WTC11 (cell line): Measurements from ENCODE around the gene ISG20. TPM values are rescaled to one million over a fixed set of nuclear protein-coding genes. Genes with fewer than 3 reads are reported as not detected.
A peak's percentile ranks its signal among the peaks of the same experiment; 100 is the strongest.

Source experiments
- ATAC-seq: fragments of 200-7000 bp; cut with Tn5 transposase; 2 replicates; pipeline ENCODE4 v1.10.0; 2021; ENCODE audit warnings: mild to moderate bottlenecking, moderate library complexity
- CTCF ChIA-PET: fragments of 300-600 bp; sonication (Branson Sonifier 250); formaldehyde crosslinking; loops from one replicate; lab custom pipeline; 2021; ENCODE audit warnings: antibody characterized with exemption; lab: Charles Lee
- POLR2A ChIA-PET: fragments of 350-600 bp; sonication (Branson Sonifier 250); formaldehyde crosslinking; loops from one replicate; lab custom pipeline; 2021; ENCODE audit warnings: antibody characterized with exemption; lab: Charles Lee
- DNase-seq: peaks from one replicate; pipeline ENCODE4 v3.0.0; 2021; ENCODE audit warnings: low spot score
- H3K27ac Mint-ChIP-seq: 2 replicates; pipeline ENCODE4 v1.8.0; 2021; ENCODE audit warnings: mixed read lengths
- H3K27me3 Mint-ChIP-seq: 2 replicates; pipeline ENCODE4 v1.8.0; 2021; ENCODE audit warnings: low read depth, mild to moderate bottlenecking, moderate library complexity, mixed read lengths
- H3K36me3 Mint-ChIP-seq: 2 replicates; pipeline ENCODE4 v1.8.0; 2021; ENCODE audit warnings: mixed read lengths
- H3K4me1 Mint-ChIP-seq: 2 replicates; pipeline ENCODE4 v1.8.0; 2022; ENCODE audit warnings: mixed read lengths
- H3K4me3 Mint-ChIP-seq: 2 replicates; pipeline ENCODE4 v1.8.0; 2021; ENCODE audit warnings: mild to moderate bottlenecking, moderate library complexity, mixed read lengths
- H3K9me3 Mint-ChIP-seq: 2 replicates; pipeline ENCODE4 v1.8.0; 2021; ENCODE audit warnings: mixed read lengths
- CBFB ChIP-seq: sonication (generic); formaldehyde crosslinking; IDR thresholded peaks from 2 replicates; pipeline ENCODE4 v1.8.1; 2022; ENCODE audit warnings: mild to moderate bottlenecking, low read depth, missing genetic modification reagents
- EMX1 ChIP-seq: fragments of 250-450 bp; sonication (Bioruptor Pico); IDR thresholded peaks from 2 replicates; pipeline ENCODE4 v1.8.0; 2021; ENCODE audit warnings: mild to moderate bottlenecking
- NR2C2 ChIP-seq: sonication (generic); formaldehyde crosslinking; IDR thresholded peaks from 2 replicates; pipeline ENCODE4 v1.8.0; 2022; ENCODE audit warnings: mild to moderate bottlenecking, missing genetic modification reagents
- NR3C1 ChIP-seq: sonication (generic); formaldehyde crosslinking; conservative IDR thresholded peaks from 2 replicates; pipeline ENCODE4 v1.8.1; 2023; ENCODE audit warnings: low read depth, mild to moderate bottlenecking, missing genetic modification reagents
- TEAD4 ChIP-seq: sonication (generic); formaldehyde crosslinking; IDR thresholded peaks from 2 replicates; pipeline ENCODE4 v1.8.0; 2022; ENCODE audit warnings: mild to moderate bottlenecking, missing genetic modification reagents
- ZBTB21 ChIP-seq: sonication (generic); formaldehyde crosslinking; IDR thresholded peaks from 2 replicates; pipeline ENCODE4 v1.8.1; 2023; ENCODE audit warnings: mild to moderate bottlenecking, missing genetic modification reagents, borderline replicate concordance
- ZMAT4 ChIP-seq: fragments of 250-450 bp; sonication (Bioruptor Pico); IDR thresholded peaks from 2 replicates; pipeline ENCODE4 v1.9.0; 2021; ENCODE audit warnings: mild to moderate bottlenecking
- ZNF512 ChIP-seq: sonication (generic); formaldehyde crosslinking; IDR thresholded peaks from 2 replicates; pipeline ENCODE4 v1.8.1; 2022; ENCODE audit warnings: missing genetic modification reagents, borderline replicate concordance
- ZSCAN18 ChIP-seq: fragments of 250-450 bp; sonication (Bioruptor Pico); IDR thresholded peaks from 2 replicates; pipeline ENCODE4 v2.1.2; 2022; ENCODE audit warnings: mild to moderate bottlenecking, moderate library complexity
- total RNA-seq: library from RNA; stranded (reverse); gene quantifications from 3 replicates; pipeline ENCODE4 v1.2.3, GENCODE V29; 2021
- TF ChIP-seq, protein P1 (sequence below): sonication (generic); formaldehyde crosslinking; IDR thresholded peaks from 2 replicates; pipeline ENCODE4 v1.8.0; 2023; ENCODE audit warnings: missing genetic modification reagents, mild to moderate bottlenecking, borderline replicate concordance
- TF ChIP-seq, protein P2 (sequence below): fragments of 250-450 bp; sonication (Bioruptor Pico); IDR thresholded peaks from 2 replicates; pipeline ENCODE4 v1.8.0; 2021; ENCODE audit warnings: mild to moderate bottlenecking

Gene ISG20
- total RNA-seq, 1 experiment from 2014 or later: 5.6 TPM

- Mint-ChIP-seq H3K9me3 (no peaks in the 10 kb centered on the region), H3K4me1 (peaks cover 10% of the 10 kb centered on the region), H3K27ac (no peak overlapping the region), H3K27me3 (no peaks in the 10 kb centered on the region), H3K36me3 (no peaks in the 10 kb centered on the region)
- TF ChIP-seq ZSCAN18: no peak
- no peak for TF ChIP-seq ZNF512
- TF ChIP-seq NR2C2 (CRISPR knock-in tag): no peak
- TF ChIP-seq, protein P1, sequence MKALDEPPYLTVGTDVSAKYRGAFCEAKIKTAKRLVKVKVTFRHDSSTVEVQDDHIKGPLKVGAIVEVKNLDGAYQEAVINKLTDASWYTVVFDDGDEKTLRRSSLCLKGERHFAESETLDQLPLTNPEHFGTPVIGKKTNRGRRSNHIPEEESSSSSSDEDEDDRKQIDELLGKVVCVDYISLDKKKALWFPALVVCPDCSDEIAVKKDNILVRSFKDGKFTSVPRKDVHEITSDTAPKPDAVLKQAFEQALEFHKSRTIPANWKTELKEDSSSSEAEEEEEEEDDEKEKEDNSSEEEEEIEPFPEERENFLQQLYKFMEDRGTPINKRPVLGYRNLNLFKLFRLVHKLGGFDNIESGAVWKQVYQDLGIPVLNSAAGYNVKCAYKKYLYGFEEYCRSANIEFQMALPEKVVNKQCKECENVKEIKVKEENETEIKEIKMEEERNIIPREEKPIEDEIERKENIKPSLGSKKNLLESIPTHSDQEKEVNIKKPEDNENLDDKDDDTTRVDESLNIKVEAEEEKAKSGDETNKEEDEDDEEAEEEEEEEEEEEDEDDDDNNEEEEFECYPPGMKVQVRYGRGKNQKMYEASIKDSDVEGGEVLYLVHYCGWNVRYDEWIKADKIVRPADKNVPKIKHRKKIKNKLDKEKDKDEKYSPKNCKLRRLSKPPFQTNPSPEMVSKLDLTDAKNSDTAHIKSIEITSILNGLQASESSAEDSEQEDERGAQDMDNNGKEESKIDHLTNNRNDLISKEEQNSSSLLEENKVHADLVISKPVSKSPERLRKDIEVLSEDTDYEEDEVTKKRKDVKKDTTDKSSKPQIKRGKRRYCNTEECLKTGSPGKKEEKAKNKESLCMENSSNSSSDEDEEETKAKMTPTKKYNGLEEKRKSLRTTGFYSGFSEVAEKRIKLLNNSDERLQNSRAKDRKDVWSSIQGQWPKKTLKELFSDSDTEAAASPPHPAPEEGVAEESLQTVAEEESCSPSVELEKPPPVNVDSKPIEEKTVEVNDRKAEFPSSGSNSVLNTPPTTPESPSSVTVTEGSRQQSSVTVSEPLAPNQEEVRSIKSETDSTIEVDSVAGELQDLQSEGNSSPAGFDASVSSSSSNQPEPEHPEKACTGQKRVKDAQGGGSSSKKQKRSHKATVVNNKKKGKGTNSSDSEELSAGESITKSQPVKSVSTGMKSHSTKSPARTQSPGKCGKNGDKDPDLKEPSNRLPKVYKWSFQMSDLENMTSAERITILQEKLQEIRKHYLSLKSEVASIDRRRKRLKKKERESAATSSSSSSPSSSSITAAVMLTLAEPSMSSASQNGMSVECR (CRISPR knock-in tag): no peak
- TF ChIP-seq TEAD4: no peak
- no peak for TF ChIP-seq EMX1 (CRISPR knock-in tag)
- no peak for TF ChIP-seq CBFB (CRISPR knock-in tag)
- TF ChIP-seq, protein P2, sequence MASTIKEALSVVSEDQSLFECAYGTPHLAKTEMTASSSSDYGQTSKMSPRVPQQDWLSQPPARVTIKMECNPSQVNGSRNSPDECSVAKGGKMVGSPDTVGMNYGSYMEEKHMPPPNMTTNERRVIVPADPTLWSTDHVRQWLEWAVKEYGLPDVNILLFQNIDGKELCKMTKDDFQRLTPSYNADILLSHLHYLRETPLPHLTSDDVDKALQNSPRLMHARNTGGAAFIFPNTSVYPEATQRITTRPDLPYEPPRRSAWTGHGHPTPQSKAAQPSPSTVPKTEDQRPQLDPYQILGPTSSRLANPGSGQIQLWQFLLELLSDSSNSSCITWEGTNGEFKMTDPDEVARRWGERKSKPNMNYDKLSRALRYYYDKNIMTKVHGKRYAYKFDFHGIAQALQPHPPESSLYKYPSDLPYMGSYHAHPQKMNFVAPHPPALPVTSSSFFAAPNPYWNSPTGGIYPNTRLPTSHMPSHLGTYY: no peak
- no peak for TF ChIP-seq ZBTB21 (CRISPR knock-in tag)
- TF ChIP-seq, all 79 proteins: peak for 0
- H3K4me3 Mint-ChIP-seq: no peak overlapping the region
- ChIA-PET POLR2A (interaction anchor here (1.0 kb wide), 1 partner anchor 9 kb away, joined by 3 read pairs; no protein-coding TSS in a partner anchor), CTCF (interaction anchor here (0.6 to 1.6 kb wide), 4 partner anchors 9 to 54 kb away, joined by 3 to 7 read pairs (median 4); partner anchors contain the start of gene ISG20)
- DNase-seq (no peak), ATAC-seq (no peak)
Measured at GRCh38 chr15:88647351-88648105, 8.7 kb downstream of the ISG20 start.

DNA sequence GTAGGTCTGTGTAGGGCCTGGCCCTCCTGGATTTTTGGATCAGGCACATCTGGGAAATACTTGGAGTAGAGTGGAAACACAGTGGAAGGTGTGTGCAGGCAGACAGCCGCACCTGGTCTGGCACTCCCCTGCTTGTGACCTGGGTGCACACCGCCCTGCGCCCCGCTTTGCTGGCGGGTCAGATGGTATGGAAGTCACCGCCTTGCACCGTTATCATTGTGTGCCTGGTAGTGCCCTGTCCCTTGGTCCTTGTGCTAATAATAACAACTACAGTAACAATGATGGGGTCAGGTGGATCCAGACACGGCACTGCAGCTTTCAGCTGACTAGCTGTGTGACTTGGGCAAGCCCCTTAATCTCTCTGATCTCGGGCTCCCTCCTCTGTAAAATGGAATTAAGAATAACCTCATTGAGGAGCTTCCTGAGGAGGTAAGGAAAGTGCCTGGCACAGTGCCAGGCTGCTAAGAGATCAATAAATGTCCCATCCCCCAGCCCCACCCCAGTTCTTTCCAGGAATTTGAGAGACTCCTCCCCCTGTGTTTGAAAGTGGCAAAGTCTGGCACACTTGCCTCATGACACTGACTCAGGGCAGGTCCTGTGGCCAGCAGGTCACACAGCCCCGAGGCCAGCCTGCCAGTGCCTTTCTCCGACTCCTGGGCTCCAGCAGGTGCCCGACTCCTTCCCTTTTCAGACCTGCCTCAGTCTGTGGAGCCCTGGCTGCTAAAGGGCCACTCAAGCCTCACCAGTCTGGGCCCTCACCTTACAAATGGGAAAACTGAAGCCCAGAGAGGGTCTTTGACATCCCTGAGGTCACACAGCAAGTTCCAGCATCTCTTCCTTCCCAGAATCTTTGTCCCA, 9.8 kb downstream of the ISG20 start:
- DNase-seq: no peak
- 0 out of 2 replicates have a peak overlapping the region, but pooled peaks have one; percentile 2 for H3K27ac Mint-ChIP-seq
- no peak for ATAC-seq

More for the DNA sequence above, 9.8 kb downstream of the ISG20 start:
- POLR2A ChIA-PET: no interaction called here
- CTCF ChIA-PET: interaction anchor here (1.6 kb wide), 1 partner anchor 9 kb away, joined by 7 read pairs; no protein-coding TSS in a partner anchor
- no peaks in the 10 kb centered on the region for H3K27me3 Mint-ChIP-seq
- peaks cover 18% of the 10 kb centered on the region for H3K4me1 Mint-ChIP-seq
- H3K9me3 Mint-ChIP-seq: no peaks in the 10 kb centered on the region
- H3K4me3 Mint-ChIP-seq: no peak overlapping the region
- no peak for TF ChIP-seq ZMAT4 (CRISPR knock-in tag)
- TF ChIP-seq NR3C1: no peak
- no peaks in the 10 kb centered on the region for H3K36me3 Mint-ChIP-seq
